K562 (cell line): ENCODE results near the gene RNASE7. TPM values are rescaled to one million over a fixed set of nuclear protein-coding genes. Genes with fewer than 3 reads are reported as not detected.

Experiments
- ATF6 ChIP-seq: sonication (generic); formaldehyde crosslinking; IDR thresholded peaks from 2 replicates; pipeline ENCODE4 v1.4.0; 2020; ENCODE audit warnings: mild to moderate bottlenecking, missing genetic modification reagents
- CREBBP ChIP-seq: IDR thresholded peaks from one replicate; pipeline ENCODE4 v1.6.1; 2012; ENCODE audit warnings: low read depth, mild to moderate bottlenecking, control low read depth, inconsistent platforms, low read length
- FOXP4 ChIP-seq: sonication (generic); formaldehyde crosslinking; IDR thresholded peaks from 2 replicates; pipeline ENCODE4 v1.8.0; 2022; ENCODE audit warnings: mild to moderate bottlenecking, missing genetic modification reagents, borderline replicate concordance
- GTF2E2 ChIP-seq: fragments of 200-800 bp; sonication (Bioruptor generic); IDR thresholded peaks from 2 replicates; pipeline ENCODE4 v1.6.1; 2016; ENCODE audit warnings: missing genetic modification characterization, missing compliant biosample characterization
- IRF2 ChIP-seq: sonication (generic); formaldehyde crosslinking; IDR thresholded peaks from 2 replicates; pipeline ENCODE4 v1.8.1; 2022; ENCODE audit warnings: mild to moderate bottlenecking, missing genetic modification reagents
- MIER1 ChIP-seq: fragments of 450-650 bp; IDR thresholded peaks from 2 replicates; pipeline ENCODE4 v1.6.1; 2016; ENCODE audit warnings: antibody characterized with exemption, mild to moderate bottlenecking, low read depth
- TBL1XR1 ChIP-seq, 2 experiments: IDR thresholded peaks; 2 replicates each; pipeline ENCODE4 v1.6.1; 2012; ENCODE audit warnings: improper control_type of control experiment in 2 of 2, low read length in 2 of 2, mild to moderate bottlenecking in 1 of 2
- TCF3 ChIP-seq: sonication (generic); formaldehyde crosslinking; IDR thresholded peaks from 2 replicates; pipeline ENCODE4 v1.4.0; 2020; ENCODE audit warnings: mild to moderate bottlenecking, missing genetic modification reagents
- ZFX ChIP-seq: sonication (generic); formaldehyde crosslinking; IDR thresholded peaks from 2 replicates; pipeline ENCODE4 v1.8.0; 2022; ENCODE audit warnings: mild to moderate bottlenecking, missing genetic modification reagents, moderate library complexity
- ZNF3 ChIP-seq: fragments of 250-450 bp; sonication (Bioruptor Pico); IDR thresholded peaks from 2 replicates; pipeline ENCODE4 v1.5.0; 2021; ENCODE audit warnings: mild to moderate bottlenecking, moderate library complexity
- ZNF445 ChIP-seq: fragments of 250-450 bp; sonication (Bioruptor Pico); IDR thresholded peaks from 2 replicates; pipeline ENCODE4 v1.4.0; 2020; ENCODE audit warnings: low read depth, mild to moderate bottlenecking, moderate library complexity
- ZNF668 ChIP-seq: fragments of 250-450 bp; sonication (Bioruptor Pico); IDR thresholded peaks from 2 replicates; pipeline ENCODE4 v1.8.0; 2022; ENCODE audit warnings: mild to moderate bottlenecking, inconsistent platforms
- ZNF764 ChIP-seq: fragments of 250-450 bp; sonication (Bioruptor Pico); IDR thresholded peaks from 2 replicates; pipeline ENCODE4 v1.4.0; 2020; ENCODE audit warnings: low read depth, mild to moderate bottlenecking, moderate library complexity
- polyA plus RNA-seq, 8 experiments: library from polyadenylated mRNA; depleted of rRNA in 4 of 8; stranded (reverse) in 5 of 8; unstranded in 3 of 8; fragments of >200 nt; fragmentation: Nextera tagmentation in 2 of 8; fragmentation: Illumina TruSeq in 1 of 8; extraction: Ambion mirVana in 2 of 8; extraction: Trizol in 1 of 8; gene quantifications; 2 replicates each; pipeline versions ENCODE4 v1.2.1 to v1.2.3, GENCODE V29; 2011 to 2014; ENCODE audit warnings: inconsistent platforms in 1 of 8, missing spikeins in 1 of 8
- total RNA-seq, 7 experiments: library from RNA; depleted of rRNA in 6 of 7; stranded (reverse); fragments of >200 nt in 6 of 7; fragmentation: Illumina TruSeq in 2 of 7; extraction: Trizol in 2 of 7; gene quantifications; 2 replicates each; pipeline versions ENCODE4 v1.2.1 to v1.2.3, GENCODE V29; 2011 to 2021; ENCODE audit warnings: low replicate concordance in 1 of 7
- TF ChIP-seq, protein P1 (sequence below): fragments of 450-650 bp; IDR thresholded peaks from 2 replicates; pipeline ENCODE4 v1.6.1; 2016; ENCODE audit warnings: antibody characterized with exemption

RNASE7 gene
- total and polyA plus RNA-seq, 9 of the 15 experiments (the other 6 are each of a cell fraction or from before 2014, with no cell fraction given): not detected

DNA sequence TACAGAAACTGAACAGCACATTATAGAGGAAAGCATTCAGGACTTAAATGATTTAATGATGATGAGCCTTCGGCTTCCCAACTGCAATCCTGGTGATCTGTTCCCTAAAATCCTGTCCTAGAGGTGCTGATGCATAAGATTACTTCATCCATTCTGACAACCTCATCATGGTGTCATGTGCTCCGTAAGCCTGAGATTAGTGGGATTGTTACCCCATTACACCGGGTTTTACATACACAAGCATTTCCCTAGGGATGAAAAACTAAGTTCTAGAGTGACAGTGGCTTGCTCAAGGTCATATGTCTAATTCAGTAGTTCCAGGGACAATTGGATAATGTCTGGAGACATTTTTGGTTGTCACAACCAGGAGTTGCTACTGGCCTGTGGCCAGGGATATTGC is 5.0 kb upstream of the RNASE7 start (continued):
- TF ChIP-seq ZNF445 (CRISPR knock-in tag): no peak
- TF ChIP-seq ATF6 (CRISPR knock-in tag): no peak
- TF ChIP-seq CREBBP: no peak
- TF ChIP-seq GTF2E2: no peak
- no peak for TF ChIP-seq TCF3
- TF ChIP-seq IRF2 (CRISPR knock-in tag): no peak
- no peak for TF ChIP-seq MIER1
- TF ChIP-seq ZNF3 (CRISPR knock-in tag): no peak
- TF ChIP-seq TBL1XR1 (IDR thresholded peaks at IDR 0.05; ENCODE audit: low read length in 2 of 2): no peak
- TF ChIP-seq FOXP4 (CRISPR knock-in tag): no peak
- TF ChIP-seq ZFX (CRISPR knock-in tag): no peak
- TF ChIP-seq, protein P1, sequence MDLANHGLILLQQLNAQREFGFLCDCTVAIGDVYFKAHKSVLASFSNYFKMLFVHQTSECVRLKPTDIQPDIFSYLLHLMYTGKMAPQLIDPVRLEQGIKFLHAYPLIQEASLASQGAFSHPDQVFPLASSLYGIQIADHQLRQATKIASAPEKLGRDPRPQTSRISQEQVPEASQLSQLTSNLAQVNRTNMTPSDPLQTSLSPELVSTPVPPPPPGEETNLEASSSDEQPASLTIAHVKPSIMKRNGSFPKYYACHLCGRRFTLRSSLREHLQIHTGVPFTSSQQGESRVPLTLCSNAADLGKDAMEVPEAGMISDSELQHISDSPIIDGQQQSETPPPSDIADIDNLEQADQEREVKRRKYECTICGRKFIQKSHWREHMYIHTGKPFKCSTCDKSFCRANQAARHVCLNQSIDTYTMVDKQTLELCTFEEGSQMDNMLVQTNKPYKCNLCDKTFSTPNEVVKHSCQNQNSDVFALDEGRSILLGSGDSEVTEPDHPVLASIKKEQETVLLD: no peak
- TF ChIP-seq ZNF764 (CRISPR knock-in tag): no peak
- TF ChIP-seq ZNF668 (CRISPR knock-in tag): no peak
